ENCODE results near the gene BICRAL.
A peak's percentile ranks its signal among the peaks of the same experiment; 100 is the strongest.

The BICRAL gene

DNA sequence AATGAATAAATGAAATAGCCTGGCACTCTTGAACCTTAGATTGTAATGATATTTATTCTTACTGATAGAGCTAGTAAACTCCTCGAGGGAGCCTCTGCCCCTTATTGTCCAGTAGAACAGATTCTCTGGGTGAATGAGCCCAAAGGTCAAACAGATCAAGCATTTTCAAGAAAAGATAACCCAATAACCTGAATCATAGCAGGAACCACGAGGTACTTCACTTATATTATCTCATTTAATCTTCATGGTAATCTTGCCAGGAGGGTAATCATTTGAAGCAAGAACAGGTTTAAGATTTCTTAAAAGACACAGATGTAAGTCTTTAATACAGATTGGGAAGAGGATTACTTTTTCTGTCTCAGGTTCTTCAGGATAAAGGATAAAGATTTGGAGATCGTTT, 18.9 kb upstream of the BICRAL start:
- no peak for DNase-seq

DNA sequence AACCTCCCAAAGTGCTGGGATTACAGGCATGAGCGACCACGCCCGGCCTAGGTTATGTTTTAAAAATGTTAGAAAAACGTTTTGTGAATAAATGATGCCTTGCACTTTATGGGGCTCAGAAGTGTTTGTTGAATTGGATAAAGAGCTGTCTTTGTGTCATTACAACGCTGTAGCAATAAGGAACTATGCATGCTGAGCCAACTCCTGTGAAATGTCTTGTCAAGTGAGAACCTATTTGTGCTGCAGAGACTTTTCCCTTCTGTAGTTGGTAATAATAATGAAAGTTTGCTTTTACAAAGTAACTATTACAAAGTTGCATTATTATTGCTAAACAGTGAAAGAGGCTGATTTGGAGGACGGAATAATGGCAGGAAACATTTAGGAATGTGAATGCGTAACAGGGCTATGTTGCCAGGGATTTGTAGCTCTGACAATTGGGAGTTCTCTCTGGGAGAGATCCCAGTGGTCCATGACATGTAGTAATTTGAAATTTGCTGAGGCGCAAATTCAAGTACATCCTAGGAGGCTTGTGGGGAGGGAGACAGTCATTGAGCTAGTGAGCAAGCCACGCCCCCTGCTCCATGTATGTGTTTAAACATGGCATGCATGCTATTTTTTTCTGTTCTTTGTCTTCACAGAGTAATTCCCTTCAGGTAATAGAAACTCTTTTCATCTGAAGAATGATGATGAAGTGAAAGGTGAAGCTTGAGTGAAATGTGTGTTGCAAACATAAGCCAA, 16.8 kb upstream of the BICRAL start:
- no peak for DNase-seq

DNA sequence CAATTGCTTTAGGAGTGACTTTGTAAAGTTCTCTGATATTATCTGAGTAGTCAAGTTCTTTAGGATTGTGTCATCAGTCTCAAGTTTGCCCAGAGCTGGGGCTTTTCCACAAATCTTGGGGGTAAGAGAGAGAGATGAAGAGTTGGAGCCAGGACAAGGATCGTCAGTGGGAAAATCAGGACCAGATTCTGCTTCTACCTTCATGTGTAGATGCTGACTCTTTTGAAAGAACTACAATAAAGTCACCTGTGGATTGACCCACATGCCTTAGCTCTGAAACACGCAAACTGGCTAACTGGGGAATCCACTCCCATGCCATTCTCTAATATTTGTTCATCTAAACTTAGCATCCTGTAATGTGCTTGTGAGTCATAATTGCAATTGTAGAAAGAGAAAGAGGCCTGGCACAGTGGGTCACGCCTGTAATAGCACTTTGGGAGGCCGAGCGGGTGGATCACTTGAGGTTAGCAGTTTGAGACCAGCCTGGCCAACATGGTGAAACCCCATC, 15.6 kb upstream of the BICRAL start:
- no peak for DNase-seq

DNA sequence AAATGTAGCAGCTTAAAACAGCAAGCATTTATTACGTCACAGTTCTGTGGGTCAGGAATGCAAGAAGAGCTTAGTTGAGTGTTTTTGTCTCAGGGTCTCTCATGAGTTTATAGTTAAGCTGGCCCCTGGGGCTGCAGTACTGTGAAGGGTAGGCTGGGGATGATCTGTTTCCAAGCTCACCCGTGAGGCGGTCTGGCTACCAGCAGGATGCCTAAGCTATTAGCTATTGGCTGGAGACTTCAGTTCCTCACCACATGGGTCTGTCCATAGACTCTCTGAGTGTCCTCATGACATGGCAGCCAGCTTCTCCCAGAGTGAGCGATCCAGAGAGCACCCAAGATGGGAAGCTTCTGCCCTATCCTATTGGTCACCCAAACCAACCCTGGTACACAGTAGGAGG, 12.8 kb upstream of the BICRAL start:
- DNase-seq: no peak

DNA sequence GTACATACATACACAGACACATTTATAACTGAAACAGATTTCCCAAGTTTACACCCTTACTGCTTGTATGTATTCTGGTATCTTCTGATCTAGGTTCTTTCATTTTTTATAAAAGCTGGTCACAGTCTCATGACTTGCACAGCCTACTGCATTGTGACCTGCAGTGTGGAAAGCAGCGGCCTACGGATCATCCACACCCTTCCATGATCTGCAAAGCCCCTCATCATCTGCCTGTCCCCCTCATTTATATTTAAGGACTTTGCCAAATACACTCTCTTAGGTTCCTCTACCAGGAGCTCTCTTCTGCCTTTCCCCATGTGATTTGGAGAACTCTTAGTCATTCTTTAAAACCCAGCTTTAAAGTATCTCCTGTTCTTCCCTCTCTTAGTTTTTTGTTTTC, 12.0 kb upstream of the BICRAL start:
- DNase-seq: no peak

DNA sequence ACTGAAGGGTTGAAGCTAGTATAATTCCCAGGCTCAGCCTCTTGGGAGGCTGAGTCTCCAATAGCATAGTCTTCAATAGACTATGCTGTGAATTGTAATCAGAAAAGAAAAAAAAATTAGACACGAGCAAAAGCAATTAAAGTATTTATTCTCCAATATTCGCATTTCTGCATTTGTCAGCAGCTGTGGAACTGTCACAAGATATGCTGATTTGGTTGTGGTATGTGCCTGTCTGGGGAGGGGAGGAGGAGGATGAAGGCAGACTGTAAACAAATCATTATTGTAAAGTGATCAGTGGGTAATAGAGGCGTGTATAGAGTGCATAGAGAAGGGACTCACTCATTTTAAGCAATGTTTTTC, 10.1 kb upstream of the BICRAL start:
- DNase-seq: no peak

DNA sequence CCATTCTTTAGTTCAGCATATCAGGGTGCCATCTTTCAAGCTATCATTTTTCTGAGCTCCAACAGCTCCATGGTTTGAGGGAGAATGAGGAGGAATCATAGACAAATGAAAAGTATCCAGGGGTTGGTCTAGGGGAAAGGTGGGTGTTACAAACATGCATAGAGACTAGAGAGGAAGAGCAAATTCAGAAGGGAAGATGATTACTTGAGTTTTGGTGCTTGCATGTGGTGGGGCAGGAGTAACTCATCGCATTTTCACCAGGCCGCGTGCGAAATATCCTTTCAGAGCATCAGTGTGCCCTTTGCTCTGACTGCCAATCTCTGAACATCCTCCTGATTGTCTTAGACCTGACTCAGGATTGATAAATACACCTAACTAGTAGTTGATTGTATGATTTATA, 7.7 kb upstream of the BICRAL start:
- DNase-seq: peak; percentile 37

DNA sequence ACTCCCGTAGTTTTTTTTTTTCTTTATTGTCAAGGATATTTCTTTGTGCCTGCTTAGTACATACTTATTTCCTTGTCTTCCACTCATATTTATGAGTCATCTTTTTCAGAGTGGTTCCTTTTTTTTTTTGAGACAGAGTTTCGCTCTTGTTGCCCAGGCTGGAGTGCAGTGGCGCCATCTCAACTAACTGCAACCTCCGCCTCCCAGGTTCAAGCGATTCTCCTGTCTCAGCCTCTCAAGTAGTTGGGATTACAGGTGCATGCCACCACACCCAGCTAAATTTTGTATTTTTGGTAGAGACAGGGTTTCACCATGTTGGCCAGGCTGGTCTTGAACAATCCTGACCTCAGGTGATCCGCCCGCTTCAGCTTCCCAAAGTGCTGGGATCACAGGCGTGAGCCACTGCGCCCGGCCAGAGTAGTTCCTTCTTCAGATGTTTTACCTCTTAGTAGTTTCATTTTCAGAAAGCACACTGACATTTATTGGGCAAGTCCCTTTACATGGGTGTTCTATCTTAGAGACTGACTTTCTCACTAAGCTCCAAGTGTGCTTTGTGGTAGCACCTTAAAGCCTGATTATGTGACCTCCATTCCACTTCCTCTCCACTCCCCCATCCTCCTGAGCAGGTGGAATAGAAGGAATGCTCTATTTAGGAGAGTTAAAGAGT, 6.9 kb upstream of the BICRAL start:
- DNase-seq: peak; percentile 29

DNA sequence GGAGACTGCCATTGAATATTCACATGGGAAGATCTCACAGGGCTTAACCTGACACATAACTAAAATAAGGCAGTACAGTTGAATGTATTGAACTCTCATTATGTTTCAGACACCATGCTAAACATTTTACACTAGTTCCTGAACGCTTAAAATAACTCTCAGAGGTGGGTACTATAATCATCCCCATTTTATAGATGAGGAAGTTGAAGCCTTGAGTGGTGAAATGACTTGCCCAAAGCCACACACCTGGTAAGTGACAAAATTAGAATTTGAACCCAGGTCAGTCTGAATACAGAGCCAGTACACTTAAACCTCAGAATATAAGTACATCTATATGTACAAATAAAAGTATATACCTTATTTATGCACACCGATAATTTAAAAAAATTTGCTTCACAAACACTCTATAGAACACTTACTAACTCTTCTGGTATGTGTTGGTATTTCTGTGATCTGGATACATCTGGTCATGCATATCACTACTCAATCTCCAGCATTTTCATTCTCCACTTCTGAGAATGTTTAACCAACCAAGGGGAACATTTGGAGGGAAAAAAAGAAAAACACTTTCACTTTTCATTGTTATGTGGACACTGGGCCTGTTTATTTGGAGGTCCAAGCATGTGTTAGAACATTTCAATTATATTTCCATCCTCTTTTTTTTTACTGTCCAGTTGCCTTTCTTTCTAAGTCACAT, 4.6 kb upstream of the BICRAL start:
- no peak for DNase-seq

DNA sequence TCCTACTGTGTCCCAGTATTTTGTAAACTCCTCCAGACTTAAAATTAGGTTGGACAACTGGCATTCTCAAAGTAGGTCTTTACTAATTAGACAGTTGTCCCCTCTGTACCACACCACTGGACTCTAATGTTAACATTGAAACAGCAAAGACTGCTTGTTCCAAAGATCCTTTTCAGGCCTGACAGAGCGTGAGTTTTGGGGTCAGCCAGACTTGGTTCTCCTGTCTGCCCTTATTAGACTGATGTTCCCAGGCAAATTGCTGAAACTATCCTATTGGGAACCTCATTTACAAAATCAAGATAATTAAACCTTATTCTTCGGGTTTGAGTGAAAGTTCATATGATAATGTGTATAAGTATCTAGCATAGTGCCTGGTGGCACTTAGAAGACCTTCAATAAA, 3.7 kb upstream of the BICRAL start:
- DNase-seq: no peak

DNA sequence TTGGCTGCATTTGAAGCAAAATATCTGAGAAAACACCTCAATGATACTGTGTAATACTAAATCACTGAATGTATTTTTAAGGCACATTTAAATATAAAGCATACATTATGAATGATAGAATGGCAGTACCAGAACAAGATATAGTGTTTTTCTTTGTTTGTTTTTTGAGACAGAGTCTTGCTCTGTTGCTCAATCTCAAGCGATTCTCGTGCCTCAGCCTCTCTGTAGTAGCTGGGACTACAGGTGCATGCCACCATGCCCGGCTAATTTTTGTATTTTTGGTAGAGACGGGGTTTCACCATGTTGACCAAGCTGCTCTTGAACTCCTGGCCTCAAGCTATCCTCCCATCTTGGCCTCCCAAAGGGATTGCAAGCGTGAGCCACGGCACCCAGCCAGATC, 2.3 kb upstream of the BICRAL start:
- no peak for DNase-seq

DNA sequence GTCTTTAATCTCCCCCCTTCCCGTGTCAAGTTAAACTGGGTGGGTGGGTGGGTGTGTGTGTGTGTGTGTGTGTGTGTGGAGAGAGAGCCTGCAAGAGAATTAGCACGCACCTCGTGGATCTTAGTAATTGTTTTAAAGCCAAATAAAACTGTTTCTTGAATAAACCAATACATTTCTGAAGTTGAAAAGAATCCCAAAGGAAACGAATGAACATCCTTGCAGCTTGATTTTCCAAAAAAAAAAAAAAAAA, 381 bp upstream of the BICRAL start:
- DNase-seq: no peak

DNA sequence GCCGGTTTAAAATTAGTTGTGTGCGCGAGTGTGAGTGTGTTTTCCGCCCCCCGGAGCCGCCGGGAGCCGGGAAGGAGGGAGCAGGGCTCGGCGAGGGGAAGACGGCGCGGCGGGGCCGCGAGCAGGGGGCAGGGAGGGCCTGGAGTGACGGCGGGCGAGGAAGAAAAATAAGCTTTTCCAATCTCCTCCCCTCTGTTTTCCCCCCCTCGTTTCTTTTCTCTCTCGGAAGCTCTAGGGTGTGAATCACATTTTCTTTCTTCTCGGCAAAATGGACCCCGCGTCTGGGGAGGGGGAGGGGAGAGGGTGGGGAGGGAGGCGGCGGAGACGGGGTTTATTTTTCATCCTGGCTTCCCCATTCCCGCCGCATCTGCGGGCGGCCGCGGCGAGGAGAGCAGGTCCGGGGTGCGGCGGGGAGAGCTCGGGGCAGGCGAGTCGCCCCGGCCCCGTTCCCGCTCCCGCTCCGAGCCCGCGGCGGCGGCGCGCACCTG, 881 bp downstream of the BICRAL start:
- peak; percentile 73 for DNase-seq

DNA sequence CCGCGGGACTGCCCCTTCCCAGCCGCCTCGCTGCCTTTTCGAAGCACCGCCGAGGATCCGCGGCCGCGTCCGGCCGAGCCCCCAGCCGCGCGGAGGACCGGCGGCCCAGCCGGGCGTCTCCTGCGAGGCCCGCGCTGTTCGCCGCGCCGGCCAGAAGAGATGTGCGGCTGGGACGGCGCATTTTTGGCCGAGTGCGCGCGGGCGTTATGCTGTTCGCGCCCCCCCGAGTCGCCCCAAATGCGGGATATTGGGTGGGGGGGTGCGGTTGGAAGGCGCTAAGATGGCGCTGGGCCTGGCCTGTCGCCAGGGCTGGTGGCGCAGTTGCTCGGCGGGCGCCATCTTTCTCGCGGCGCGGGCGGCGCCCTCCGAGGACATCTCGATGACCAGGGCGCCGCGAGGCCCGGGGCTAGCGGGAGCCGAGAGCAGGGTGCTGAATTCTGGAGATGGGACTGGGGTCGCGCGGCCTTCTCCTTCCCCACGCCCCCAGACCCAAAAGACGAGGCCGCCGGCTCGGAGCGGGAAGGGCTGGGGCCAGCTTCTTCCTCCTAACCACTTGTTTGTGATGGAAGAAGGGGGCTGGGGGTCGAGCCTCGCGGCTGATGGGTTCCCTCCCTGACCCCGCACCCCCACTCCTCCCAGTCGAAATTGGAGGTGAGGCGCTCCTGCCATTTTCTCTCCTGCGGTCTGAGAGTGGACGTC, 1.5 kb downstream of the BICRAL start:
- DNase-seq: peak; percentile 80

DNA sequence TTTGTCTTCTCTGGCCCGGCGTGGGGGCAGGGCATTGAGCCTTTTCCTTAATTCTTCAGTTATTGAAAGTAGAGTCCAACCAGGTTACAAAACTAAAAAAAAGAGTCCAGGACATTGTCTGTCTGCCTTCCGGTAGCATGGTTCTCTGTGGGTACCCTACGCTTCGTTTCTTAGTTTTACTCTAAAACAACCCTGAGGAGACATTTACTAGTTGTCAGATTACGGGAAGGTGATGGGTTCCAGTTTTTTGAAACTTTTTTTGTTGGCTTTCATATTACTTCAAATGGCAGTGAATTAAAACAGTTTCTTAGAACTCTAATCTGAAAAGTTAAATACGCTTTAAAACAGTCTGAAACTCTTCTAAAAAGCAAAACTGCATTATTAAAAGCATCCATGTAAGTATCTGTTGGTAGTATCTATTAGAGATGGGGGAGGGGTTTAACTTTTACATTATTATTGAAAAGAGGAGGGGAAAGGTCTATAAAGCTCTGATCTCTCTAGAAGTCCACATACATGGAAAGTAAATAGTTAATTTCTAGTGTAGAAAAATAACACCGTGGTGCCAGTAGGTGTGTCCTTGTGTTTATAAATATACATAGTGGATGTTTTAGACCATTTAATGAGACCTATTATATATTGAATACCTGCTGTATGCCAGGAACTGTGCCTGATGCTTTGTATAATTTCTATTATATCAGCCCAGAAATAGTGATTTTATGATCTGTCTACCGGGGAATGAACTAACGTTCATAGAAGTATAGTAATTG, 2.2 kb downstream of the BICRAL start:
- DNase-seq: no peak

DNA sequence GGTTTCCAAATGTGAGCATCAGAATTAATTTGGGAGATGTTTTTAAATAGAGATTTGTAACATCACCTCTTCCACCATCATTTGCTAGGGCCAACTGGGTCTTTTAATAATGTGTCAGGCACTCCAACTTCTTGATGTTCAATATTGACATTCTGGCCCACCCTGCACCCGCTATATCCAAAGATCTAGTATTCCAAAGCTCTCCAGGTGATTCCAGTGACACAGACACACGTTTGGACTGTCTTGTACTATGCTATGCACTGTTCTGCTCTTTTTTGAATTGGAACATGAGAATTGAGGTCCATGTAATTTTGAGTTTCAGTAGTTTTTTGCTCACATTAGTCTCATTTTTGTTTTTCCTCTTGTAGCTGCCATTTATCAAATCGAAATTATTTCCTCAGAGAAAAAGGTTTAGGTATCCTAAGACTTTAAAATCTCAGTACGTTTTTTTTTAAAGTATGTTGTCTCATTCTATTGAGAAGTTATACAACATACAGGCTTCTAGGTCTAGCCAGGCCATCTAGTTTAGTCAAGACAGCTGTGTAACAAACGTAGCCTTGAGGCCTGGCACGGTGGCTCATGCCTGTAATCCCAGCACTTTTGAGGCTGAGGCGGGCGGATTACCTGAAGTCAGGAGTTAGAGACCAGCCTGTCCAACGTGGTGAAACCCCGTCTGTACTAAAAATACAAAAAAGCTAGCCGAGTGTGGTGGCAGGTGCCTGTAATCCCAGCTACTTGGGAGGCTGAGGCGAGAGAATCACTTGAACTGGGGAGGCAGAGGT, 3.1 kb downstream of the BICRAL start:
- DNase-seq: no peak

DNA sequence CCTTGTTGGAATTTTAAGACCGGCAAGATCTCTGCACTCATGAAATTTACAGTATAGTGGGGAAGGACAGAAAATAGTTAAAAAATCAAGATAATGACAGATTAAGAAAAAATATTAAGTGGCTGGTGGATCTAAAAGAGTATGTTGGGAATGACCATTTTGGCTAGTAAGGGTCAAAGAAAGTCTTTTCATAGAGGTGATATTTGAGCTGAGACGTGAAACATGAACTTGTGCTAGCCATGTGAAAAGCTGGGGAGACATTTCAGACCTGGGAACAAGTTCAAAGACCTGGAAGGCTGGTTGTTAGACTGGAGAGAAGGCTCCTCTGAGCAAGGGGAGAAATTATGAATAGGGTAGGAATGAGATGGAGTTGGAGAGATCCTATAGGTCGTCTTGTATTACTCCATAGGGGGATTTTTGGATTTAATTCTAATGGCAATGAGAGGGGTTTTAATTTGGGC, 4.7 kb downstream of the BICRAL start:
- DNase-seq: no peak

DNA sequence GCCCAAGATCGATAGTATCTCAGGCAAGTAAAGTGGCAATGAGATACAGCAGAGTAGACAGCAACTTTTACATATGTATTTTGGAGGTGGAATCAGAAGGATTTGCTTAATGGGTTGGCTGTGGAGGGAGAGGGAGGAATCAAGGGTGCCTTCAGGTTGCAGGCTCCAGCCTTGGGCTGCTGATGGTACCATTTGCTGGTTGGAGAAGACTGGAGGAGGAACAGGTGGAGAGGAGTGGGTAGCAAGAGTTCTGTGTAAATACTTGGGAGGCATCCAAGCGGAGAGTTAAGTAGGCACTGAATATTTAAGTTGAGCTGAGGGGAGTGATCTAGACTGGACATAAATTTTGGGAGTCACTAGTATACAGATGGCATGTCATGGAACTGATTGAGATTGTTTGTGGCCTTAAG, 5.2 kb downstream of the BICRAL start:
- DNase-seq: no peak

DNA sequence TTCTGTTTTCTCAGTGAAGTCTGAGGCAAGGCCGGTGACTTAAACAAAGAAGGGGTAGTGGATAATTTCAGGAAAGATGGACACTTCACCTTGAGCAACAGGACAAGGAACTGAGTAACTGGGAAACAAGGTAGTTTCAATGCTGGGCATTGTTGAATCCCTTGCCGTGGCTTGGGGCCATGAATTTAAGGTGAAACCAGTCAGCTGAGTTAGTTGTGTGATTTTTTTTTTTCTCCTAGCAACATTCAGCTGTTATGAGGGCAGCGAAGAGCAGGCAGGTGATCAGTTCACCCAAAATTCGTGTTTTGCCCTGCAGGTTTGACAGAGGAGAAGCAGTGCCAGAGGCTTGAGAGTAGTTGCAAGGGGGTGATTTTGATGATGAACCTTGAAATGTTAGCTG, 6.8 kb downstream of the BICRAL start:
- no peak for DNase-seq

DNA sequence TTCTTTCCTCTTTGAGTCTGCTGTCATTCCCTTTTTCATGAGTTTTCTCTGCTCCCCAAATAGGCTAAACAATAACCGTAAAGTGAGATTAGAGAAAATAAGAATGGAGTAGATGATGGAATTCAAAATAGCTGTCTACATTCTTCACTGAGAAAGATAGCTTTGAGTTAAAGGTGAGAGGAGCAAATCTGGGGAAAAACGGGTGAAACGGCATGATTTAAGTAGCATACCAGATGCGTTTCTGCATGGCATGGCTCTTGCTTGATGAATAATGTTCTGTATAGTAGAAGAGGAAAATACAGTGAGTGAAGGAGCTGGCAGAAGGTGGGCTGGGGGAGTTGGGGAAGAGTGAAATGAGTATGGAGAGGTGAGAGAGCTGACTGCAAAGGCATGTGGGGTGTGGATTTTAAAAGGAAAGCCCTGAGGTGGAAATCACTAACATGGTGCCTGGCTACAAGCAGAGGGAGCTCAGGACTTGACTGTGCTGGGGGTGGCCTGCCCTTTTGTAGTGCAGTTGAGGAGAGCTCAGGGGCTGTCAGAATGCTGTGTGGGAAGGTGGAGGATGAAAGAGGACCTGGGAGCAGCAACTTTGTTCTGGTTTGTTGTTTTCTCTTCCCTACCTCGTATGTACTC, 8.8 kb downstream of the BICRAL start:
- no peak for DNase-seq

DNA sequence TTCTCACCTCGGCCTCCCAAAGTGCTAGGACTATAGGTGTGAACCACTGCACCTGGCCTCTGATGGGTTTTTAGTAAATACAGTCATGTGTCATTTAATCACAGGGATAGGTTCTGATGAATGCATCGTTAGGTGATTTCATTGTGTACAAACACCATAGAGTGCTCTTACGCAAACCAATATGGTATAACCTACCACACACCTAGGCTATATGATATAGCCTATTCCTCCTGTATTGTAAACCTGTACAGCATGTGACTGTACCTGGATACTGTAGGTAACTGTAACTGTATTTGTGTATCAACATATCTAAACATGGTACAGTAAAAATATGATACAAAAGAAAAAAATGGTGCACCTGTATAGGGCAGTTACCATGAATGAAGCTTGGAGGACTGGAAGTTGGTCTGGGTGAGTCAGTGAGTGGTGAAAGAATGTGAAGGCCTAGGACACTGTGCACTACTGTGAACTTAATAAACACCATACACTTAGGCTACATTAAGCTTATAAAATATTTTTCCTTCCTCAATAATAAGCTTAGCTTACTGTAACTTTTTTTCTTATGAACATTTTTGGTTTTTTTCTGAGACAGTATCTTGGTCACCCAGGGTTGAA, 10.0 kb downstream of the BICRAL start:
- no peak for DNase-seq

Data from activated CD8-positive, alpha-beta memory T cell treated with anti-CD3 and anti-CD28 coated beads, Interleukin-2, amount 50 U/mL, for 4 hours (primary cell).